NCI-H2171 (cell line): ENCODE data around the gene CDKN3.

Experiments
- DNase-seq: peaks from one replicate; lab custom pipeline; 2025; lab: John Stamatoyannopoulos, UW

The CDKN3 gene, protein sequence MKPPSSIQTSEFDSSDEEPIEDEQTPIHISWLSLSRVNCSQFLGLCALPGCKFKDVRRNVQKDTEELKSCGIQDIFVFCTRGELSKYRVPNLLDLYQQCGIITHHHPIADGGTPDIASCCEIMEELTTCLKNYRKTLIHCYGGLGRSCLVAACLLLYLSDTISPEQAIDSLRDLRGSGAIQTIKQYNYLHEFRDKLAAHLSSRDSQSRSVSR

DNA sequence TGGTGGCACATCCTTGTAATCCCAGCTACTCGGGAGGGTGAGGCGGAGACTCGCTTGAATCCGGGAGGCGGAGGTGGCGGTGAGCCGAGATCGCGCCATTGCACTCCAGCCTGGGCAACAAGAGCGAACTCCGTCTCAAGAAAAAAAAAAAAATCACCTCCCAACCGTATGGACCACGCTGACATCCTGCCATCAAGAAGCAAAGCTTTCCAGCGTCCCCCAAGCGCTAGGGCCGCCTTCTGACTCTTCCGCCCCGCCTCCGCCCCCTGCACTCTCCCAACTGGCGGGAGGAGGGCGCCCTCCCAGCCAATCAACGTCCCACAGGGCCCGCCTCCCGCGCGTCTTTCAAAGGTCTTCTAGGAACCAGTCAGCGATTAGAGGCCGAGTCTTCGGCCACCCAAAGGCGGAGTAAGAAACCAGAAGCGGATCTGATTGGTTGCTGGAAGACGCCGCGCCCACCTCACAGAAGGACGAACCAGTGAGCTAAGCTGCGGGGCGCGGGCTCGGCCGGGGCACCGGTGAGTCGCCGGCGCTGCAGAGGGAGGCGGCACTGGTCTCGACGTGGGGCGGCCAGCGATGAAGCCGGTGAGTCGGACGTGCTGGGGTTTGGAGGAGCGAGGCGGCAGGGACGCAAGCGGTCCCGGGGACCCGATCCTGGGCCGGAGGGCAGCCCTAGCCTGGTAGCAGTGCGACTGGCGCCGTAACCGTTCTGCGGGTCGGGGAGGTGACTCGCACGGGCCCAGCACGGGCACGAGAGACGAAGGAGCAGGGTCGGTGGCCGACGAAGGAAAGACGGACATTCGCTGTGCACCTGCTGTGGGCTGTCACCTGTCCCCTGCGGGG lies at the start of gene CDKN3:
TSS of gene CDKN3 (plus strand) at position 515 of the 843 bp plus-strand sequence. CDS start at position 577, 62 bp downstream.
- DNase-seq: peak; percentile 99

DNA sequence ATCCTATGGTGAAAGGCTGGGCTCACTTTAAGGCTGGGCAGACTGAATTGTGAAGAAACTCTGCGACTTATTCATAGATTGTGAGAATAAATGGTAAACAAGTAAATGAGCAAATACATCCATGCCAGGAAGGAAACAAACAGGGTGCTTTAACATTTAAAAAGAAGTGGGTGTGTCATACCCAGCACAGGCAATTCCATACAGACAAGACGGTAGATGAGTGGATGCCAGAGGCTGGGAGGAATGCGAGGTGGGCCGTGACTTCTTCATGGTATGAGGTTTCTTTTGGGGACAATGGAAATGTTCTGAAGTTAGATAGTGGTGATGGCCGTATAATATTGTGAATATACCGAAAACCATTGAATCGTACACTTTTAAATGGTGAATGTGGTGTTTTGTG lies 49.8 kb upstream of the CDKN3 start:
- no peak for DNase-seq

DNA sequence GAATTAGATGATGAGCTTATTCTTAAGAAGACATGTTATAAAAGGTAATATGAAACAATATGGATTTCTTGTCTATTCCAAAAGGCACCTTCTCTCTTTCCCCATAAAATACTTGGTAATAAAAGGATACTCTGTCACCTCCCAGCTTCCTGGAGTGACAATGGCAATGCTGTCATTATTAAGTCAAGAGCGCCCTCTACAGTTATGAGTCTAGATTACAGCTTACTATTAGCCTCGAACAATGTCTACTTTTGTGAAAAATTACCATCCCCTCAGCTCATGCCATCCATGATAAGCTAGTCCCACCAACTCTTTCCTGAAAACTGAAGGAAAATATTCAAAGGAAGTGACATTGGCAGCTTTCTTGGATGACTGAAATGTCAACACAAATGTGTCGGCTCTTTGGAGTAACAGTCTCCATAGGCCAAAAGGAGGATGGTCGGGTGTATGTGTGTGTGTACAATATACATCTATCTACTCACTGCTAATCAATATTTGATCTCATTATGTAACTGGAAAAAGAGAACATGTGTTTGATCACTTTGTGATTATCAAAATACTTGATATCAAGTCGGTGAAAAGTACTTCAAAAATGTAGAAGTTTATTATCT lies 48.7 kb upstream of the CDKN3 start:
- peak; percentile 13 for DNase-seq

DNA sequence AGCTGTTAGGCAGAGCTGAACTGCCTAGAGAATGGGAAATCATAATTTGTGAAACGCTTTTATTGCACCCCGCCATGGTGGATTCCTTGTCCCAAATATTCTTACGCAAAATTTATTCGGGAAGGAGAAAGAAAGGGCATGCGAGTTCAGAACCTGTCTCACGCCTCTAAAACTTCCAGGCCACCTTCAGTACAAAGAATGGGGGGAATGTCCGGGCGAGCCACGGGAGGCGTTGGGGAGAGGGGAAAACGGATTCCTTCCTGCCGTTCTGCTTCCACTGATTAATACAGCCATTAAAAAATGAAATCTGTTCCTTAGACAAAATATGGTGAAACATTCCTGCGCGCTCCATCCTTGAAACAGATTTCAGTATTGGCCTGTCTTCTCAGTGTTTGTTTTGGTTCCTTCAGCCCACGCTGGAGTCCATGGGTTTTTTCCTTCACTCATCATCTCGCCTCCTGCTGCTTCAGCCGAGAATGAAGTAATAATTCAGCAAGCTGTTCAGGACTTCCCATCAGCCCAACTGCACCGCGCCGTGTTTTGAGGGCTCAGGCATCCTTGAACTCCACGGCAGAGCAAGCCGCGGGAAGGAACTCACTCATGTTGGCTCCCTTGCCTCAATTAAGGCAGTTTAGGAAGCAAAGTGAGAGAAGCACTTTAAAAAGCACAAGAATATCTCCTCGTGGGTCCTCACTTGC lies 47.7 kb upstream of the CDKN3 start:
- DNase-seq: no peak

DNA sequence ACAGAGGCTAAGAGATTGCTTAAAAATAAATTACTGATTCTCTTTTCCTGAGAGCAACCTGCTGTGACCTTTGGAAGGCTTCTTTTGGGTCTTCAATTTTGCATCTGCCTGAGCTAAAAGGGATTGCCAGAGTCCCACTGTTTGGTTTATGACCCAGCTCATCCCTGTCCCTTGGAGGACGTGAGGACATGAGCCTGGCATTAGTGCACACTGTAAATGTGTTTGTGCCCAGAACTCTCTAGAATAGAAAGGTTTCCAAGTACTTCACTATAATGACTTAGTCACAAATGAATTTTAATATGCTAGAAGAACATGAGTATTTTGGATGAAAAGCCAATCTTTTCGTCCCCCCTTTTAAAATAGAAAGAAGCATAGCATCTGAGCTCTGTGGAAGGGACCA lies 47.1 kb upstream of the CDKN3 start:
- DNase-seq: no peak

- no peak for DNase-seq
Observed at GRCh38 chr14:54350203-54350602, 46.6 kb upstream of the CDKN3 start.

DNA sequence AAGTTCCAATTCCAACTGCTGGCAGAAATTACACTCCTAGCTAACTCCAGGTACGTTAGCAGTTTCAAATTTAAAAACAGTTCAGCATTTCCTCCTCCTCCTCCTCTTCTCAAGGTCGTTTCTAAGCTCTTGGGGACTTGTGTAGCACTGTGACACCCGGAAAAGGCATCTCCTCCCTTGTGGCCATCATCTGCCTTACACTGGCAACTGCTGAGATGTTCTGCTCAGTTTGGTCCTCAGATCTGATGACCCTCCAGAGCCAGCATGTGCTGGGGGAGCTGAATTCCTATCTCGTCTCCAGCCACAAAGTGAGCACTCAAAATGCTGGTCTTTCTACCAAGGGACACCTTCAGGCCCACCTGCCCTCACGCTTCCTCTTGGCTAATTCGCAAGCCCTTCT lies 43.5 kb upstream of the CDKN3 start:
- DNase-seq: no peak

GRCh38 chr14:54353694-54354093 lies 43.1 kb upstream of the CDKN3 start:
- DNase-seq: no peak

DNA sequence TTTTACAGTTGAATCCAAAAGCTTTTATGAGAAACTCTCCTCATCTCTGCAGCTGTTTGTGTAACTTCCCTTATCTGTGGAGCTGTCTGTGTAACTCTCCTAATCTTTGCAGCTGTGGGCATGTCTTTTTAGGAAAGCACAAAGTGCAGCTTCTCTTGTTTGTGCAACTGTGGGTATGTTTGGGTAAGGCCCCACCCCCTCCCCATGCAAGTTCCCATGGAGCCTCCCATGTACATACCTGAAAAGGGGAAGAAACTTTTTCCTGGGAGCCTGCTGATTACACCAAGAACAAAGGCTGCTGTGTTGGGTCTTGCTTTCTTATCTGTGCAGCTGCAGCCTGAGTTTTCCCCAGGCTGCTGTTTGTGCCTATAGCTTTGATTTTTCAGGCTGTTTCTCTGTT lies 42.7 kb upstream of the CDKN3 start:
- no peak for DNase-seq

DNA sequence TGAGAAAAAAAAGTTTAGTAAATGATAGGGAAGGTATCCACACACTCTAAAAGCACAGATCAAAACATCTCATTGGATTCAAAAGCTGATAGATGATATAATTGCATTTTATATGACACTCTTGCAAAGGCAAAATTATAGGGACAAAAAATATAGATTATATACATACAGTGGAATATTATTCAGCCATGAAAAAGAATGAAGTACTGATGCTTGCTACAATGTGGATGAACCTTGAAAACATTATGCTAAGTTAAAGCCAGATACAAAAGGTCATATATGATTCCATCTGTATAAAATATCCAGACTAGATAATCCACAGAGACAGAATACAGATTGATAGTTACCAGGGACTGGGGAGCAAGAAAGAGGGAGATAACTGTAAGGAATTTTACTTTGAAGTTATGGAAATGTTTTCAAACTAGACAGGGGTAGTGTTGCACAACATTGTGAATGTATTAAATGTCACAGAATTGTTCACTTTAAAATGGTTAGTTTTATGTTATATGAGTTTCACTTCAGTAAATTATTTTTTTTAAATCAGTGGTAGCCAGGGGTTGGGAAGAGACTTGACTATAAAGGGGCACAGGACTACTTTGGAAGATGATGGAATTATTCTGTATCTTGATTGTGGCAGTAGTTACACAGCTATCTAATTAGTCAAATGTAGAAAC lies 41.7 kb upstream of the CDKN3 start:
- DNase-seq: no peak

DNA sequence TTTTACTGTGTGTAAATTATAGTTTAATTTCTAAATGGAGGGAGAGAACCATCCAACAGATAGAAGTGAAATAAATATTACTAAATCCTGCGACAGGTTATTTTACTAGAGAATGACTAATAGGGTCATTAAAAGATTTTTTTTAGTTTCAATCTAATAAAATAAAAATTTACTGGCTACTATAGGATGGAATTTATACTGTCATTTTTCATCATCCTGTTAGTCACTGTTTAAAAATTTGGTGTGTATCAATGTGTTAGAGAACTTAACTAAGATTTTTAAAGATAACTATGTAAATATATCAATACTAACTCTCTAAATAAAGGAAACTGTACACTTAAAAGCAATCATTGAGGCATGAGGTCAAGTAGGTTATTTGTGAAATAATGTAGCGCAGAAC lies 41.1 kb upstream of the CDKN3 start:
- DNase-seq: no peak

DNA sequence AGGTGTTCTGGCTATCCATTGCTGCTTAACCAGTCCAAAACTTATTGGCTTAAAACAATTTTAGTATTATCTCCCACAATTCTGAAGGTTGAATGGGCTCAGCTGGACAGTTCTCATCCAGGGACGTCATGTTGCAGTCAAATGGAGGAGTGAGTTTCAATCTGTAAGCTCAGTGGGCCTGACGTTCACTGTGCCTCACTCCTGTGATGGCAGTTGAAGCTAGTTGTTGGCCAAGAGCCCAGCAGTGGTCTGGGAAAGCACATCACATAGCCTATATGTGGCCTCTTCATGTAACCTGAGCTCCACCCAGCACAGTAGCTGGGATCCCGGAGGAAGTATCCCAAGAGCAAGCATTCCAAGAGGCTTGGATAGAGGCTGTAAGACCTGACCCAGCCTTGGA lies 40.6 kb upstream of the CDKN3 start:
- no peak for DNase-seq

DNA sequence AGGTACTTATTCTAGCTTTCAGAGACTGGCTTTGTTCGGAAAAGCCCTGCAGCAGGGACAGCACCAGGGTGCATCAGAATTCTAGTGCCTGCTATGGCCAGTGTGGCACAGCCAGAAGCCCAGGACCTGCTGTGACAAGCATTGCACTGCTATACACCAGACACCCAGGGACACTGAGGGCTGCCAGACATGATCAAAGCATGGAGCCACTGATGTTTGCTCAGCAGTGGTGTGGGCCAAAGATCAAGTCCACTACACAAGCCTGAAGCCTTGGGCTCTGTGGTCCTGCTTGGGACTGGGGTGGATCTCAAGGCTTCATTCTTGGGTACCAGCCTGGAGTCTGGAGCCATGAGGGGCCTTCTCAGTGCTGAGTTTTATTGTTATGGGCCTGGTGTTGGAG lies 36.1 kb upstream of the CDKN3 start:
- DNase-seq: no peak

GRCh38 chr14:54362089-54362504 lies 34.7 kb upstream of the CDKN3 start:
- no peak for DNase-seq

- DNase-seq: no peak
Observed at GRCh38 chr14:54362759-54363437, 33.9 kb upstream of the CDKN3 start.

- no peak for DNase-seq
Observed at GRCh38 chr14:54364555-54365415, 32.0 kb upstream of the CDKN3 start.

DNA sequence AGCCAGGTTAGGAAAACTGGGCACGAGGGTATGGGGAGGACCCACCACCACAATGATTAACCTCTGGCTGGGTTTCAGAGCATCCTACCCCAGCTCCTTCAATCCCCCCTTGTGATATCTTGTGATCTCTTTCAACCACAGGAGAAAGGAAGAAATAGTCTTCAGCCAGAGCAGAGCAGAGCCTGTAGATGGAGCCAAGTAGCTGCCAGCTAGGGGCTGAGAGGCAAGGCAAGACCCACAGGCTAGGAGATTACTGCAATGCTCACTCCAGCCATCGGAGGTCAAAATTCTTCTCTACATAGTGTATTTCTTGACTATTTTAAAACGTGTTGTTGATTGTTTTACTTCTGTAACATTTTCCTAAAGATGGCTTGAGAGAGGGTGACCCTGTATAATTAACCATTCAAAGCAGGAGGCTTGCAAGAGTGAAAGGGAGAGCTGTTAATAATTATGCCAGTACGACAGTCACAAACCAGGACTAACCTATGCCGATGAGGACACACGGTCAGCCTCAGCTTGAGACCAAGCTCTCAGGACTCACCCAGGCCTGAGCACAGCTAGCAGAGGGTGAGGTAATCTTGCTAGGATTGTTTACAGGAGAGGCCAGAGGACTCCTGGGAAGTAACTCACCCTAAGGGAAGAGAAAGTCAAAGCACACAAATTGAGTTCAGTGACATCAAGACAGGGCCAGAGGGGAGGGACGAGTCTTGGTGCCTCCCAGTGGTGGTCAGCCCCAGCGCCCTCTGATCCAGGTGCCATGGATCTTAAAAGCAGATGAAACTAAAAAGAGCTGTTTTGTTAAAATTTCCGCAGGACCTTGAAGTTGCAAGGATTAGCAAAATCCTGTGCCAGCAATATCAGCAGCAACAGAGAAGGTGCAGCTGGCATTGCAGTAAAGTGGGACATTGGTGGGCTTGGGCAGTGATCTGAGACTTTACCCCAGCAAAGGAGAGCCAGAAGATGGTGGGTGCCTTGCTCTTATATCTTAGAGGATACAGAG lies 29.8 kb upstream of the CDKN3 start:
- no peak for DNase-seq

- no peak for DNase-seq
Observed at GRCh38 chr14:54368291-54368690, 28.5 kb upstream of the CDKN3 start.

DNA sequence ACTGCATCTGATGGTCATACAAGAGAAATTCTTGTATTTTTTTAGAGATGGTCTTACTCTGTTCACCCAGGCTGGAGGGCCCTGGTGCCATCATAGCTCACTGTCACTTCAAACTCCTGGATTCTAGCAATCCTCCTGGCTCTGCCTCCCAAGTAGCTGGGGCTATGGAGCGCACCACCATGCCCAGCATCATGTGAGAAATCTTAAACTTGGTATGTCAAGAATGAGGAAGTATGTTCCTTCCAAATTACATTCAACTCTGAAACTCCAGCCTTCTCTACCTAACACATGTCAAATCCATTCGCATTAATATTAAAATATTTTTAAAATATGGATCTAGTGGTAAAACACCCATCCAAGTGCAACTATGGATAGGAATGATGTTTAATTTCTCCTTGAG lies 27.5 kb upstream of the CDKN3 start:
- DNase-seq: no peak
